ENCODE data around the gene CELF6.

CELF6 gene

GRCh38 chr15:72306211-72306785 lies 13.7 kb downstream of the CELF6 start:
- DNase-seq = no peak
- Histone ChIP-seq H3K4me3 (ENCODE audit: low read depth, low read length) (no peak overlapping the region), H3K27me3 (no peaks in the 10 kb centered on the region), H3K4me1 (no peaks in the 10 kb centered on the region), H3K9me3 (no peaks in the 10 kb centered on the region), H3K36me3 (no peaks in the 10 kb centered on the region)
- TF ChIP-seq CTCF (IDR thresholded peaks at IDR 0.05; ENCODE audit: low read depth, low read length) = no peak

- TF ChIP-seq CTCF (IDR thresholded peaks at IDR 0.05; ENCODE audit: low read depth, low read length) = no peak
Observed at GRCh38 chr15:72304596-72304995, 15.4 kb downstream of the CELF6 start.

GRCh38 chr15:72302955-72303354 lies 17.0 kb downstream of the CELF6 start:
- Histone ChIP-seq H3K9me3 (no peaks in the 10 kb centered on the region), H3K4me3 (ENCODE audit: low read depth, low read length) (no peak overlapping the region), H3K36me3 (no peaks in the 10 kb centered on the region), H3K4me1 (no peaks in the 10 kb centered on the region), H3K27me3 (no peaks in the 10 kb centered on the region)
- no peak for DNase-seq
- no peak for TF ChIP-seq CTCF (IDR thresholded peaks at IDR 0.05; ENCODE audit: low read depth, low read length)

More at GRCh38 chr15:72304596-72304995, 15.4 kb downstream of the CELF6 start:
- Histone ChIP-seq H3K4me3 (ENCODE audit: low read depth, low read length) (no peak overlapping the region), H3K9me3 (no peaks in the 10 kb centered on the region), H3K27me3 (no peaks in the 10 kb centered on the region), H3K4me1 (no peaks in the 10 kb centered on the region), H3K36me3 (no peaks in the 10 kb centered on the region)
- DNase-seq = no peak

- no peaks in the 10 kb centered on the region for H3K36me3 ChIP-seq
Observed at GRCh38 chr15:72289597-72290325, 30.2 kb downstream of the CELF6 start.

GRCh38 chr15:72288796-72289596 lies 31.0 kb downstream of the CELF6 start:
- H3K27me3 ChIP-seq = no peaks in the 10 kb centered on the region
- H3K9me3 ChIP-seq = no peaks in the 10 kb centered on the region
- DNase-seq = no peak
- H3K4me3 ChIP-seq (ENCODE audit: low read depth, low read length) = no peak overlapping the region
- H3K36me3 ChIP-seq = no peaks in the 10 kb centered on the region
- H3K4me1 ChIP-seq = no peaks in the 10 kb centered on the region
- no peak for TF ChIP-seq CTCF (IDR thresholded peaks at IDR 0.05; ENCODE audit: low read depth, low read length)

More at GRCh38 chr15:72289597-72290325, 30.2 kb downstream of the CELF6 start:
- Histone ChIP-seq H3K4me3 (ENCODE audit: low read depth, low read length) (no peak overlapping the region), H3K9me3 (no peaks in the 10 kb centered on the region), H3K4me1 (no peaks in the 10 kb centered on the region), H3K27me3 (no peaks in the 10 kb centered on the region)
- TF ChIP-seq CTCF (IDR thresholded peaks at IDR 0.05; ENCODE audit: low read depth, low read length) = no peak
- no peak for DNase-seq
